Nephron (organoid): ENCODE data around the gene HCST.

ENCODE experiments used
- H3K27ac Mint-ChIP-seq, 3 experiments: 2 replicates each; pipeline ENCODE4 v1.8.0; 2020; ENCODE audit warnings: mixed read lengths in 3 of 3, mild to moderate bottlenecking in 2 of 3, moderate library complexity in 1 of 3
- H3K27me3 Mint-ChIP-seq: 2 replicates; pipeline ENCODE4 v1.8.0; 2021; ENCODE audit warnings: low read depth, mild to moderate bottlenecking, moderate library complexity, mixed read lengths
- H3K36me3 Mint-ChIP-seq: 2 replicates; pipeline ENCODE4 v1.8.0; 2020; ENCODE audit warnings: low read depth, mixed read lengths
- H3K4me1 Mint-ChIP-seq: 2 replicates; pipeline ENCODE4 v1.8.0; 2020; ENCODE audit warnings: mixed read lengths
- H3K4me3 Mint-ChIP-seq, 3 experiments: 2 replicates each; pipeline ENCODE4 v1.8.0; 2020; ENCODE audit warnings: mild to moderate bottlenecking in 3 of 3, mixed read lengths in 3 of 3, moderate library complexity in 2 of 3
- H3K9me3 Mint-ChIP-seq: 2 replicates; pipeline ENCODE4 v1.8.0; 2020; ENCODE audit warnings: mixed read lengths
- CTCF ChIP-seq, 3 experiments: fragments of 200-600 bp; sonication (generic); IDR thresholded peaks; one replicate each; pipeline ENCODE4 v1.5.0; 2021; ENCODE audit warnings: antibody characterized with exemption in 3 of 3; ENCODE audit not compliant: unreplicated experiment in 3 of 3

The HCST gene

GRCh38 chr19:35932291-35932936 is 30.1 kb downstream of the HCST start:
- H3K4me3 Mint-ChIP-seq, result peak overlapping the region in 1 of 3 experiments; percentile 66
- H3K27ac Mint-ChIP-seq, result no peak overlapping the region
- no peak for TF ChIP-seq CTCF (IDR thresholded peaks at IDR 0.05; ENCODE audit: unreplicated experiment in 3 of 3)
- no peaks in the 10 kb centered on the region for H3K9me3 Mint-ChIP-seq
- no peaks in the 10 kb centered on the region for H3K36me3 Mint-ChIP-seq
- H3K4me1 Mint-ChIP-seq, result peaks cover 13% of the 10 kb centered on the region
- H3K27me3 Mint-ChIP-seq, result no peaks in the 10 kb centered on the region

DNA sequence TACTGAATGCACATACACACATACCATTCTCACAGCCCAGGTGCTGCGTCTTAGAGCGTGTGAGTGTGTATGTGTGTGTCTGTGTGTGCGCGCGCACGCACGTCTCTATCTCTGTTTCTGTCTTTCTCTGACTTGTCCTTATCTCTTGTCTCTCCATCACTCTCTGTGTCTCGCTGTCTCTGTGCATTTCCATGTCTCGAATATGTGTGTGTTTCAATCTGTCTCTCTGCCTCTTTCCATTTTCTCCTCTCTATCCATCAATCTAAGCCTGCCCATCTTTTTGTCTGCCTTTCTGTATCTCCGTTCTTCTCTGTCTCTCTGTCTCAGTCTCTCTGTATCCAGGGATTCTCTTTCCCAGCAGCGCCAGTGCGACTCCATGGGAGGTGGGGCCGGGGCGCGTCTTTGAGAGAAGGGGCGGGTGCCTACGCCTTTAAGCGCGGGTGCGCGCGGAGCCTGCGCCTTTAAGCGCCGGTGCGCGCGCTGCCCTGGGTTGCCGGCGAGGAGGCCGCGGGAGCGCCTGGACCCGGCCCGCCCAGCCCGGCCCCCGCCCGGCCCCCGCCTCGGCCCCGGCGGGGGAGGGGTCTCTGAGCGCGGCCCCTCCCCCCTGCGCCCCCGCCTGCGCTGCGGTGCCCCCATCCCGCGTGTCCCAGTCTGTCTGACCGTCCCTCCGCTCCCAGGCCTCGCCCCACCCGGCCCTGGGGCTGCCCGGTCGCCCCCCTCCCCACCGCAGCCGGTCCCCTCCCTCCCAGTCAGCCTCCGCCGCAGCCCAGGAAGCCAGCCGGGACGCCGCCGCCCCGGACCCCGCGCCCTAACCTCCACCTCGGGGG is 33.8 kb downstream of the HCST start, which contains the start of gene LRFN3:
Gene LRFN3, plus strand, starts transcription at position 464 of the 827 bp plus-strand sequence. CDS start 3,052 bp downstream, outside the sequence.
- no peaks in the 10 kb centered on the region for H3K9me3 Mint-ChIP-seq
- H3K4me1 Mint-ChIP-seq, result peaks cover 23% of the 10 kb centered on the region
- H3K27ac Mint-ChIP-seq, result peak within 1 kb of the TSS; percentile 59 to 80 (median 67)
- peaks cover 6% of the 10 kb centered on the region for H3K36me3 Mint-ChIP-seq
- H3K27me3 Mint-ChIP-seq, result no peaks in the 10 kb centered on the region
- no peak for TF ChIP-seq CTCF (IDR thresholded peaks at IDR 0.05; ENCODE audit: unreplicated experiment in 3 of 3)
- H3K4me3 Mint-ChIP-seq, result peak within 1 kb of the TSS; percentile 89 to 94 (median 93)

DNA sequence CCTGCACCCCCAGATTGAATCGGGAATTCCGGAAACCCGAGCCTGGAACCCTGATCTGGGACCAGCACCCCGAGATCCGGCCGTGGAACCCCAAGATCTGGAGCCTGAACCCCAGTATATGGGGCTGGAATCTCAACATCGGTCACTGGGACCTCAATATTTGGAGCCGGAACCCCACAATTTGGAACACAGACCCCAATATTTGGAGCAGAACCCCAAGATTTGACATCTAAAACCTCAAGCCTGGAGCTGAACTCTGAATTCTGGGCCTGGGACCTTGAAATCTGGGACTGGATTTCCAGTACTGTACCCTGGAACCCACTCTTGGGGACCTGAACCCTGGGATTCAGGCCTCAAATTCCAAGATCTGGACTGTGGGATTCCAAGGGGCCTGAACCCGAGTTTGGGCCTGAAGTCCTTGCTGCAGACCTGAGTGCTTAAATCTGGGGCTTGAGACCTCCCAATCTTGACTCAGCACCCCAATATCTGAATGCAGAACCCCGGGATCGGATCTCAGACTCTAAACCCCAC is 34.5 kb downstream of the HCST start:
- Mint-ChIP-seq H3K36me3 (peaks cover 10% of the 10 kb centered on the region), H3K4me3 (peak overlapping the region; percentile 87 to 88 (median 87)), H3K27ac (no peak overlapping the region), H3K4me1 (peaks cover 22% of the 10 kb centered on the region), H3K27me3 (no peaks in the 10 kb centered on the region), H3K9me3 (no peaks in the 10 kb centered on the region)
- TF ChIP-seq CTCF (IDR thresholded peaks at IDR 0.05; ENCODE audit: unreplicated experiment in 3 of 3), result no peak

DNA sequence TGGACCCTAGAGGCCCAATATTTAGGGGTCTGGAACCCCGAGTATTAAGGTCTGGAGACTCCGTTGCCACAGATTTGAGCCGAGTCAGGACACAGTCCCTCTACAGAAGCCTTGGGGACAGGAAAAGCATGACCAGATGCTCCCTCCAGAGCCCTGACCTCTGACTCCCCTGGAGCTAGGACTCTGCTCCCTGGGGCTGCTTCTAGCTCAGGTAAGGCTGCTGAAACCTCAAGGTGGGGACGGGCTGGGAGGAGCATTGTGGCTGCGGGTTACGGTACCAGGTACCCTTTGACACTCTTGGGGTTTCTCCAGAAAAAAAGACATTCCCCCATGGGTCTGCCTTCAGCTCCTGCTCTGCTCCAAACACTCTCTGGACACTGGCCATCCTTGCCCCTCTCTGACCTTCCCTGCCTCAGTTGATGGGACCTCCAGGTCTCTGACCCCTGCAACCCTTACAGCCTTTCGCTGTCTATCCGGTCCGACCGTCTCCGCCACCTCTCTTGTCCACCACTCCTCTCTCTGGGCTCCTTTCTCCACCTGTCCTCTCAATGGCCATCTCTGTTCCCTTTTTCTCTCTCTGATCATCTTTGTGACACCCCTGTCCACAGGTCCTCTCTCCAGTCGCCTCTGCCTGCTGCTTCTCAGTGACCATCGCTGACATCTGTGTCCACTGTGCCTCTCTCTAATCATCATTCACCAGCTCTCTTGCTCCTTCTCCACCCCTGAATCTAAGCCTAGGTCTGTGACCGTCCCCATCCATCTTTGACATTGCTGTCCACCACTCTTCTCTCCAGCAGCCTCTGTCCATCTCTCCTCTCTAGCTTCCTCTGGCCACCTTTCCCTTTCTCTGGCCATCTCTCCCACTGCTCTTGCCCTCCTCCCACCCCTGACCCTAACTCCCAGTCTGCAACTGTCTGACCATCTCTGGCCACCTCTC is 35.3 kb downstream of the HCST start:
- H3K27me3 Mint-ChIP-seq, result no peaks in the 10 kb centered on the region
- H3K27ac Mint-ChIP-seq, result peak overlapping the region; percentile 15 to 69 (median 39)
- H3K4me1 Mint-ChIP-seq, result peaks cover 22% of the 10 kb centered on the region
- peaks cover 10% of the 10 kb centered on the region for H3K36me3 Mint-ChIP-seq
- no peak for TF ChIP-seq CTCF (IDR thresholded peaks at IDR 0.05; ENCODE audit: unreplicated experiment in 3 of 3)
- no peaks in the 10 kb centered on the region for H3K9me3 Mint-ChIP-seq
- peak overlapping the region; percentile 87 to 88 (median 87) for H3K4me3 Mint-ChIP-seq
